Right atrium auricular region (tissue), 2 donors: ENCODE data around the gene CORO7. TPM values are rescaled to one million over a fixed set of nuclear protein-coding genes. Genes with fewer than 3 reads are reported as not detected.

Source experiments
- DNase-seq: peaks from one replicate; pipeline ENCODE4 v3.0.0-alpha.2; 2019; ENCODE audit warnings: low spot score
- H3K27ac ChIP-seq, 2 donors: fragments of 200-600 bp; sonication (generic); 1 replicate in 1 of 2; 2 replicates in 1 of 2; pipeline ENCODE4 v1.5.1; 2016 to 2019
- H3K27me3 ChIP-seq, 2 donors: fragments of 200-600 bp; sonication (generic); one replicate each; pipeline versions ENCODE4 v1.5.1 to v1.6.0; 2017 to 2019
- H3K36me3 ChIP-seq: fragments of 200-600 bp; sonication (generic); one replicate; pipeline ENCODE4 v1.5.1; 2016
- H3K4me1 ChIP-seq, 2 donors: fragments of 200-600 bp; sonication (generic); one replicate each; pipeline versions ENCODE4 v1.5.1 to v1.6.0; 2017 to 2019
- H3K4me3 ChIP-seq, 2 donors: fragments of 200-600 bp; sonication (generic); 1 replicate in 1 of 2; 2 replicates in 1 of 2; pipeline ENCODE4 v1.5.1; 2017 to 2019; ENCODE audit warnings: mild to moderate bottlenecking in 1 of 2, moderate library complexity in 1 of 2
- H3K9me3 ChIP-seq, 2 donors: fragments of 200-600 bp; sonication (generic); one replicate each; pipeline ENCODE4 v1.5.1; 2019
- CTCF ChIP-seq, 2 donors: fragments of 200-600 bp; sonication (generic); IDR thresholded peaks; one replicate each; pipeline ENCODE4 v1.5.1; 2019; ENCODE audit warnings: antibody characterized with exemption in 2 of 2
- total RNA-seq, 2 donors: library from RNA; depleted of rRNA; stranded (reverse); fragments of >200 nt; gene quantifications; one replicate each; pipeline ENCODE4 v1.1.0, GENCODE V29; 2016

Gene CORO7
- total RNA-seq, 2 donors from 2014 or later, result 10.3 TPM

GRCh38 chr16:4412854-4413253 lies 3.5 kb downstream of the CORO7 start:
- DNase-seq, result no peak
- Histone ChIP-seq H3K27ac (no peak overlapping the region), H3K27me3 (no peaks in the 10 kb centered on the region), H3K9me3 (no peaks in the 10 kb centered on the region), H3K4me1 (peaks cover 0 to 61% of the 10 kb centered on the region in 2 donors), H3K4me3 (no peak overlapping the region), H3K36me3 (no peaks in the 10 kb centered on the region)
- TF ChIP-seq CTCF (IDR thresholded peaks at IDR 0.05), result no peak

DNA sequence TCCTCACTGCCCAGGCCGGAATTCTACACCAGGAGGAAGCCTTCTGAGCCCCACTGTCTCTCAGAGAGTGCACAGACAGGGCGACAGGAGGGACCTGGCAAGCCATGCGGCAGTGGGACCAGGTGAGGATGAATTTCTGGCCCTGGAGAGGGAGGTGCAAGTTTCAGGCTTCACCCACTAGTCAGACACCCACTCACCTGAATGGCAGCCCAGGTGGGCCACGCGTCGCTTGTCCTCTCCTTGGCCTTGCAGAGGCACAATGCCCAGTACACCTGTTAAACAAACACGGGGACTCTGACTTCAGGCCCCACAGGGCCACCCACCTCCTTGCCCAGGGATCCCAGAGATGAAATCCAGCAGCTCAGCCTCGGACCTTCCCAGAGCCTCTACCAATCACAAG lies 4.2 kb downstream of the CORO7 start:
- Histone ChIP-seq H3K27me3 (no peaks in the 10 kb centered on the region), H3K4me1 (peaks cover 0 to 60% of the 10 kb centered on the region in 2 donors), H3K27ac (no peak overlapping the region), H3K9me3 (no peaks in the 10 kb centered on the region), H3K36me3 (peaks cover 2% of the 10 kb centered on the region), H3K4me3 (no peak overlapping the region)
- TF ChIP-seq CTCF (IDR thresholded peaks at IDR 0.05), result no peak
- no peak for DNase-seq

GRCh38 chr16:4411684-4412083 lies 4.7 kb downstream of the CORO7 start:
- peaks cover 7% of the 10 kb centered on the region for H3K36me3 ChIP-seq
- no peak for DNase-seq
- no peak for TF ChIP-seq CTCF (IDR thresholded peaks at IDR 0.05)
- H3K4me1 ChIP-seq, result peaks cover 0 to 55% of the 10 kb centered on the region in 2 donors
- H3K27ac ChIP-seq, result peak overlapping the region in 1 of 2 donors; percentile 5
- H3K9me3 ChIP-seq, result no peaks in the 10 kb centered on the region
- no peaks in the 10 kb centered on the region for H3K27me3 ChIP-seq
- H3K4me3 ChIP-seq, result no peak overlapping the region

DNA sequence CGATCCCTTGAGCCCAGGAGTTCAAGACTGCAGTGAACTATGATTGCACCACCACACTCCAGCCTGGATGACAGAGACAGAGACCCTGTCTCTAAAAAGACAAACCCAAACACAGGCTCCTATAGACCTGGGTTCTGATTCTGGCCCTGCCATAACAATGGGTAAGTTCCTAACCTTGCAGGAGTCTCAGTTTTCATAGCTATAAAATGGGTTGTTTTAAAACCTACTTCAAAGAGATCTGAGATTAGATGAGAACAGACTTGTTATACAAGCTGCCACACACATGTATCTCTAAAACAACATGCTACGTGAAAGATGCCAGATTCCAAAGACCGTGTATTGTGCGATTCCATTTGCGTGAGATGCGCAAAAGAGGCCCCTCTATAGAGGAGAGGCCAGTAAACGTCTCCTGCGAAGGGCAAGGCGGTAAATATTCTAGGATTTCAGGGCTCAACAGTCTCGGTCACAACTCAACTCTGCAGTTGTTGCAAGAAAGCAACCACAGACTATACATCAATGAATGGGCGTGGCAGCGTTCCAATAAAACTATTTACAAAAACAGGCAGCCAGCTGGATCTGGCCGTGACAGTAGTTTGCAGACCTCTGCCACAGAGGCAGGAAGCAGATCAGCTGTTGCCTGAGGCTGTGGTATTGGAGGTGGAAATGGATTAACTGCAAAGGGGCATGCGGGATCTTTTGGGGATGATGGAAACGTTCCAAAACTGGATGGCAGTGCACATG lies 5.9 kb downstream of the CORO7 start:
- H3K36me3 ChIP-seq, result peaks cover 16% of the 10 kb centered on the region
- H3K27ac ChIP-seq, result no peak overlapping the region
- peaks cover 0 to 53% of the 10 kb centered on the region in 2 donors for H3K4me1 ChIP-seq
- DNase-seq, result no peak
- no peak overlapping the region for H3K4me3 ChIP-seq
- TF ChIP-seq CTCF (IDR thresholded peaks at IDR 0.05), result no peak
- H3K9me3 ChIP-seq, result no peaks in the 10 kb centered on the region
- no peaks in the 10 kb centered on the region for H3K27me3 ChIP-seq

GRCh38 chr16:4409081-4409932 lies 7.1 kb downstream of the CORO7 start:
- Histone ChIP-seq H3K27ac (no peak overlapping the region), H3K9me3 (no peaks in the 10 kb centered on the region), H3K4me1 (peaks cover 0 to 43% of the 10 kb centered on the region in 2 donors), H3K36me3 (peaks cover 16% of the 10 kb centered on the region), H3K27me3 (no peaks in the 10 kb centered on the region), H3K4me3 (no peak overlapping the region)
- DNase-seq, result no peak
- TF ChIP-seq CTCF (IDR thresholded peaks at IDR 0.05), result no peak
